Measurements from ENCODE around the gene ISM1.

DNA sequence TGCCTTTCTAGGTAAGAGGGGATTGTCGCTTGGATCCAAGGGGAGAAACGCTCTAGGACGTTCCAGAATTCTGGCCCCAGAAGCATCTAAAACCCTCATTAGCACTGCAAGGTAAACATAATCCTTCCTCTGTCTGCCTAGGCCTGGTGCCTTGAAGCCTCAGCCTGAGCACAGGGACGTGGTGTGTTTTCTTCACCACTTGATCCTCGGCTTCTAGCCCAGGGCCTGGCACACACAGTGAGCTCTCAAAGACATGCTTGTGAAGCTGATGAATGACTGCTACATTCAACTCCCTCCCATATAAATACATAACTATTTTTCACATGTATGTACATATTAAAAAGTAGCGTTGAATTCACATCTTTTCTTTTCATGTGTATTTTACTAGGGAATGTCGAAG lies 100.3 kb downstream of the ISM1 start:
- TF ChIP-seq, protein P1, sequence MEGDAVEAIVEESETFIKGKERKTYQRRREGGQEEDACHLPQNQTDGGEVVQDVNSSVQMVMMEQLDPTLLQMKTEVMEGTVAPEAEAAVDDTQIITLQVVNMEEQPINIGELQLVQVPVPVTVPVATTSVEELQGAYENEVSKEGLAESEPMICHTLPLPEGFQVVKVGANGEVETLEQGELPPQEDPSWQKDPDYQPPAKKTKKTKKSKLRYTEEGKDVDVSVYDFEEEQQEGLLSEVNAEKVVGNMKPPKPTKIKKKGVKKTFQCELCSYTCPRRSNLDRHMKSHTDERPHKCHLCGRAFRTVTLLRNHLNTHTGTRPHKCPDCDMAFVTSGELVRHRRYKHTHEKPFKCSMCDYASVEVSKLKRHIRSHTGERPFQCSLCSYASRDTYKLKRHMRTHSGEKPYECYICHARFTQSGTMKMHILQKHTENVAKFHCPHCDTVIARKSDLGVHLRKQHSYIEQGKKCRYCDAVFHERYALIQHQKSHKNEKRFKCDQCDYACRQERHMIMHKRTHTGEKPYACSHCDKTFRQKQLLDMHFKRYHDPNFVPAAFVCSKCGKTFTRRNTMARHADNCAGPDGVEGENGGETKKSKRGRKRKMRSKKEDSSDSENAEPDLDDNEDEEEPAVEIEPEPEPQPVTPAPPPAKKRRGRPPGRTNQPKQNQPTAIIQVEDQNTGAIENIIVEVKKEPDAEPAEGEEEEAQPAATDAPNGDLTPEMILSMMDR (IDR thresholded peaks at IDR 0.05), result no peak
- no peak for TF ChIP-seq POLR2A (IDR thresholded peaks at IDR 0.05)
